Measurements from ENCODE around the gene RBMX.
A peak's percentile ranks its signal among the peaks of the same experiment; 100 is the strongest.
"Not testable (repeated sequence)": the region's sequence is repeated elsewhere in the genome, so short reads cannot be mapped to it uniquely, and the experiment has no call there.

Gene RBMX

DNA sequence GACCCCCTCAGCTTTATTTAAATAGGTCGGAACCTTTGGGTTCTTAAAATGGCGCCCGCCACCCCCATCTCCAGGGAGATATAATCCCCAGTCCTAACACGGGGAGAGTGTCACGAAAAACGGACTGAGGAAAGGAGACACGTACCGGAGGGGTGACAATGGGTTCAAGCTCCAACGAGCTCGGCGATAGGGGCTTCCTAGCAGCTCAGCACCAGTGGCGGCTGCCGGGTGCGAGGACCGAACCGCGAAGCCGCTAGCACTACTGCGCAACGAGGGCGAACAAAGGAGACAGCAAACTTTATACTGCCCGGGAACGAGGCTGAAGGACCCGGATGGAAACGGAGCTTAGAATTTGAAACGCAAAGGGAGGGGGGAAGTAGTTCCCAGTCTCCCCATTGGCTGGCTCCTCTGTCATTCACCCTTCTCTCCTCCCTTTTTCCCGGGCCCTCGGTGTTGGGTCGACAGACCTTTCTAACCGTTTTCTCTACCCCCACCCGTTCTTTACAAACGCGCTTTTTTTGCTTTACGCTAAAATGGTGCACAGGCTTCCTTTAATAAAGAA is at the start of gene RBMX:
Gene RBMX, minus strand, starts transcription at position 274 of the 562 bp plus-strand sequence. CDS start 1,298 bp downstream, outside the sequence.
- peak within 1 kb of the TSS; percentile 99 for H3K27ac Mint-ChIP-seq
- peaks cover 7% of the 10 kb centered on the region for H3K36me3 Mint-ChIP-seq
- H3K27me3 Mint-ChIP-seq = no peaks in the 10 kb centered on the region
- H3K4me3 Mint-ChIP-seq = peak within 1 kb of the TSS; percentile 90
- no peaks in the 10 kb centered on the region for H3K4me1 Mint-ChIP-seq
- ATAC-seq (ENCODE audit: low read depth) (peak; percentile 89), DNase-seq (ENCODE audit: low spot score in 2 of 2) (peak; percentile 81 to 89)
- no peaks in the 10 kb centered on the region for H3K9me3 Mint-ChIP-seq

DNA sequence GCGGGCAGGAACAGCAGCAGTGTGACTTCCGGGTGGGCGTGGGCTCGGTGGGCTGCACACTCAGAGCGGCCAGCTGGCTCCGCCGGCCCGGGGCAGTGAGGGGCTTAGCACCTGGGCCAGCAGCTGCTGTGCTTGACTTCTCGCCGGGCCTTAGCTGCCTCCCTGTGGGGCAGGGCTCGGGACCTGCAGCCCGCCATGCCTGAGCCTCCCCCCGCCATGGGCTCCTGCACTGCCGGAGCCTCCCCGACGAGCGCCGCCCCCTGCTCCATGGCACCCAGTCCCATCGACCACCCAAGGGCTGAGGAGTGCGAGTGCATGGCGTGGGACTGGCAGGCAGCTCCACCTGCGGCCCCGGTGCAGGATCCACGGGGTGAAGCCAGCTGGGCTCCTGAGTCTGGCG is 40.9 kb upstream of the RBMX start:
- not testable (repeated sequence) for H3K36me3 Mint-ChIP-seq; H3K27me3 Mint-ChIP-seq; ATAC-seq (ENCODE audit: low read depth); DNase-seq (ENCODE audit: low spot score in 2 of 2); H3K9me3 Mint-ChIP-seq; H3K27ac Mint-ChIP-seq; H3K4me1 Mint-ChIP-seq; H3K4me3 Mint-ChIP-seq

DNA sequence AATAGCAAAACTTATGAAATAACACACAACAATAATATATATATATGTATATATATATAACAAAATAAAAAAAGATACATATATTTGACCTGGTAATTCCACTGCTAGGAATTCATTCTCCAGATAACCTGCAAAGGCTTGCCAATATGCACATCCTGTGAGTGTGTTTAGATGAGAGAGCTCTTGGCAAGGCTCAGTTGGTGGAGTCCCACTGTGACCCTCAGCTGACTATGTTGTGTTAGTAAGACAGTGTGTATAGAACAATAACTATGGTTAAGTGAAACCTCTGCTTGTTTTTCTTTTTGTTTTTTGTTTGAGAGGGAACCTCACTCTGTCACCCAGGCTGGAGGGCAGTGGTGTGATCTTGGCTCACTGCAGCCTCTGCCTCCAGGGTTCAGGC is 39.5 kb upstream of the RBMX start:
- ATAC-seq (ENCODE audit: low read depth) (no peak), DNase-seq (ENCODE audit: low spot score in 2 of 2) (no peak)
- no peak overlapping the region for H3K4me3 Mint-ChIP-seq
- H3K27ac Mint-ChIP-seq = no peak overlapping the region
- no peaks in the 10 kb centered on the region for H3K27me3 Mint-ChIP-seq
- H3K9me3 Mint-ChIP-seq = peaks cover 3% of the 10 kb centered on the region
- H3K4me1 Mint-ChIP-seq = peaks cover 4% of the 10 kb centered on the region
- peaks cover 4% of the 10 kb centered on the region for H3K36me3 Mint-ChIP-seq

DNA sequence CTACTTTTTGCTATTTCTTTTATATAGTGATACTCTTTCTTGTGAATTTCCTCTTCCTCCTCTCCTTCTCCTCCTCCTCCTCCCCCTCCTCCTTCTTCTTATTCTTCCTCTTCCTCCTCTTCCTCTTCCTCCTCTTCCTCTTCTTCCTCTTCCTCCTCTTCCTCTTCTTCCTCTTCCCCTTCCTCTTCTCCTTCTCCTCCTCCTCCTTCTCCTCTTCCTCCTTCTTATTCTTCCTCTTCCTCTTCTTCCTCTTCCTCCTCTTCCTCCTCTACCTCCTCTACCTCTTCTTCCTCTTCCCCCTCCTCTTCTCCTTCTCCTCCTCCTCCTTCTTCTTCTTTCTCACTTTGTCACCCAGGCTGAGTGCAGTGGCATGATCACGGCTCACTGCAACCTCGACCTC is 36.3 kb upstream of the RBMX start:
- DNase-seq (ENCODE audit: low spot score in 2 of 2) (no peak), ATAC-seq (ENCODE audit: low read depth) (no peak)
- Mint-ChIP-seq H3K36me3 (peaks cover 4% of the 10 kb centered on the region), H3K27me3 (no peaks in the 10 kb centered on the region), H3K4me1 (peaks cover 4% of the 10 kb centered on the region), H3K4me3 (no peak overlapping the region), H3K9me3 (peaks cover 3% of the 10 kb centered on the region), H3K27ac (no peak overlapping the region)

DNA sequence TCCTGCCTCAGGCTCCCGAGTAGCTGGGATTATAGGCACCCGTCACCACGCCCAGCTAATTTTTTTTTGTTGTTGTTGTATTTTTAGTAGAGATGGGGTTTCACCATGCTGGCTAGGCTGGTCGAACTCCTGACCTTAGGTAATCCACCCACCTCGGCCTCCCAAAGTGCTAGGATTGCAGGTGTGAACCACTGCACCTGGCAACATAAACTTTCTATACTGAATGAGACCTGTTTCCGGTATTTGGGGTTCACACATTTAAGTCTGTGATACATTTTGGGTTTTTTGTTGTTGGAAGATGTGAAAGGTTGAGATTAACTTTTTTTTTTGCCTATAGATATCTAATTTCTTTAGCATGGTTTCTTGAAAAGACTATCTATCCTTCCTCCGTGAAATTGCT is 31.1 kb upstream of the RBMX start:
- H3K36me3 Mint-ChIP-seq; DNase-seq (ENCODE audit: low spot score in 2 of 2); ATAC-seq (ENCODE audit: low read depth); H3K27me3 Mint-ChIP-seq; H3K27ac Mint-ChIP-seq; H3K9me3 Mint-ChIP-seq: not testable (repeated sequence)
- Mint-ChIP-seq H3K4me1 (peaks cover 16% of the 10 kb centered on the region), H3K4me3 (peak overlapping the region; percentile 55)

DNA sequence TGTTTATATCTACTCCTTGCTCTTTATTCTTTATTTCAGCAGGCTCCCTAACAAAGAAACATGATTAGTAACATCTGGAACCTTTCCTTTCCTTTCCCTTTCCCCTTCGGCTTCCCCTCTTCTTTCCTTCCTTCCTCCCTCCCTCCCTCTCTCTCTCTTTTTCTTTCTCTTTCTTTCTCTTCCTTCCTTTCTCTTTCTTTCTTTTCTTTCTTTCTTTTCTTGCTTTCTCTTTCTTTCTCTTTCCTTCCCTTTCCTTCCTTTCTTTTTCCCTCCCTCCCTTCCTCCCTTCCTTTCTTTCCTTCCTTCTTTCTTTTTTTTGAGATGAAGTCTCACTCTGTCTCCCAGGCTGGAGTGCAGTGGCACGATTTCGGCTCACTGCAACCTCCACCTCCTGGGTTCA is 30.7 kb upstream of the RBMX start:
- H3K9me3 Mint-ChIP-seq = no peaks in the 10 kb centered on the region
- H3K36me3 Mint-ChIP-seq = no peaks in the 10 kb centered on the region
- no peaks in the 10 kb centered on the region for H3K27me3 Mint-ChIP-seq
- H3K4me1 Mint-ChIP-seq = peaks cover 16% of the 10 kb centered on the region
- ATAC-seq (ENCODE audit: low read depth) (no peak), DNase-seq (ENCODE audit: low spot score in 2 of 2) (no peak)
- peak overlapping the region; percentile 55 for H3K4me3 Mint-ChIP-seq
- no peak overlapping the region for H3K27ac Mint-ChIP-seq

DNA sequence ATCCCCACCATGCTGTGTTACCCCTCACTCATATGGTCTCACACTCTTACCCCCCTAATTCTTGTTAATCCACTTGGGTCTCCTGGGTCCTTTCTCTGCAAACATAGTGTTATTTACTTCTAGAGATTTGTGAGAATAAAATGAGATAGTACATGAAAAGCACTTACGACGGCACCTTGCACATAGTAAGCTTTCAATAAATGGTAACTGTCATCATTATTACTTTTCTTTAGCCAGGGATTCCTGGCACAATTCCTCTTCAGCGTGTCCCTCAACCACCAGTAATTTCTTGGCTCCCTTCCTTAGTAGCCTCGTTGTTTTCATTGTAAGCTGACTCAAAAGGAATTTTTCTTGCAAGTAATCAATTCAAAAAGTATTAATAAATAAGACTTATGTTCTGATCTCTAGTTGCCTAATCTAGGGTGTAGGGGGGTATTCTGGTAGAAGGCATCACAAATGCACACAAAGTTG is 30.1 kb upstream of the RBMX start:
- ATAC-seq (ENCODE audit: low read depth) = no peak
- peaks cover 16% of the 10 kb centered on the region for H3K4me1 Mint-ChIP-seq
- no peaks in the 10 kb centered on the region for H3K9me3 Mint-ChIP-seq

DNA sequence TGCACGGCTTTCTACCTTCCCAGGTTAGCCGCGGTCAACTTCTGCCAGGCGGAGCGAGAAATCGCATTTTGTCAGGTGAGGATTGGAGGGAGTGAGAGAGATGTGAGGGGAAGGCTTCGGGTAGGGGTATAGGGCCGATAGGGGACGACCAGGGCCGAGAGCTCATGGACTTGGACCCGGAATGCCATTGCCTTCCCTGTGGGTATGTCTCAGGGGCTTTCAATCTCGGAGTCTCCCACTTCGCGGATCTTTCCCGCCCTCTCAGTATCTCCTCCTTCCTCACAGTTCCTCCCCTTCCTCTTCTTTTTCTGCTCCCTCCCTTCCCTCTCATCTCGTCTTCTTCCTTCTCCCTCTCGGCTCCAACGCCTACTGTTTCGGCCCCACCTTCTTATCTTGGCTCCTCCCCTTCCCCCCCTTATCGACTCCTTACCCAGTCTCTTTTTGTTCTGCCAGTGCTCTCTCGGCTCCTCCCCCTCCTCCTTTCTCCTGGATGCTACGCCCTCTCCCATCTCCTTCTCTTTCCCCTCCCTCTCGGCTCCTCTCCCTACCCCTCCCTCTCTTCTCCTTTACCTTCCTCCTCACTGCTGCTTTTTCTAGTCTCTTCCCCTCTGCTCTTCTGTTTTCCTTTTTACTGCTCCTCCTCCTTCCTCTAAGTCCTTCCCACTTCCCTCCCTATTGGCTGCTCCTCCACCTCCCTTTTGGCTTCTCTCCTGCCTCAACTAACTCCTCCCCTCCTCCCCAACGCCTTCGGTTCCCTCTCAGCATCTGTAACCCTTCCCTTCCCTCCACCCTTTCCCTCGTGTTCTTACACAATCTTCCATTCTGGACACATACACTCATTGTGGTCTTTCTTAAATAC is 29.4 kb upstream of the RBMX start:
- H3K36me3 Mint-ChIP-seq = no peaks in the 10 kb centered on the region
- H3K4me3 Mint-ChIP-seq = peak overlapping the region; percentile 99
- peak overlapping the region; percentile 96 for H3K27ac Mint-ChIP-seq
- no peaks in the 10 kb centered on the region for H3K9me3 Mint-ChIP-seq
- ATAC-seq (ENCODE audit: low read depth) (peak; percentile 49), DNase-seq (ENCODE audit: low spot score in 2 of 2) (peak; percentile 17 to 22)
- peaks cover 16% of the 10 kb centered on the region for H3K4me1 Mint-ChIP-seq
- H3K27me3 Mint-ChIP-seq = no peaks in the 10 kb centered on the region

More for the DNA sequence above, 30.1 kb upstream of the RBMX start:
- DNase-seq (ENCODE audit: low spot score in 2 of 2) = no peak
- Mint-ChIP-seq H3K36me3 (no peaks in the 10 kb centered on the region), H3K27ac (peak overlapping the region; percentile 96), H3K4me3 (peak overlapping the region; percentile 99), H3K27me3 (no peaks in the 10 kb centered on the region)

DNA sequence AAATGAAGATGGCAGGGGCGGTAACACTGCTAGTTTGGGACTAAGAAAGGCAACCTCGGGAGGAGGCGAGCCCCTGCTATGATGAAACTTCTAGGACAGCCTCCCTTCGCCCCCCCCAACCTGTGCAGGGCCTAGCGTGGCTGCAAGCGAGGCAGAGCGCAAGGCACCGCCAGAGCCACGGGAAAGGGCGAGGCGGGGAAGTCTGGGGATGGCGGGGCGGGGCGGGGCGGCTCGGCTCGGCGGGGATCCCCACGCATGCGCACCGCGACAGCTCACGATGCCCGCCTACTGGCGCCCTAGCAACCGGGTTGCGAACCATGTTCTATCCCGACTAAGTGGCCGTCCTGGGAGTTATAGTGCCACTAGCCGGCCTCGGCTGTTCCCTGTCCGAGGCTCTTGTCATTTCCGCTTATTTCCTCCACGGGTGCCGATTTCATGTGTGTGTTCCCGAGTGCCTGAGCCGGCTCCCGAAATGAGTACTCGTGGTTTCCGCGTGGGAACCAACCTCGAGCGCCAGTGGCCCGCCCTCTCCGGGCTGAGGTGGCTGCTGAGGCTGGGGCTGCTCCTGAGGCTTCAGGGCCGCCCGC is 28.7 kb upstream of the RBMX start:
- no peaks in the 10 kb centered on the region for H3K36me3 Mint-ChIP-seq
- DNase-seq (ENCODE audit: low spot score in 2 of 2) = peak; percentile 63 to 65
- H3K9me3 Mint-ChIP-seq = no peaks in the 10 kb centered on the region
- peak; percentile 82 for ATAC-seq (ENCODE audit: low read depth)
- H3K4me1 Mint-ChIP-seq = peaks cover 16% of the 10 kb centered on the region
- H3K4me3 Mint-ChIP-seq = peak overlapping the region; percentile 99
- peak overlapping the region; percentile 96 for H3K27ac Mint-ChIP-seq
- H3K27me3 Mint-ChIP-seq = no peaks in the 10 kb centered on the region

DNA sequence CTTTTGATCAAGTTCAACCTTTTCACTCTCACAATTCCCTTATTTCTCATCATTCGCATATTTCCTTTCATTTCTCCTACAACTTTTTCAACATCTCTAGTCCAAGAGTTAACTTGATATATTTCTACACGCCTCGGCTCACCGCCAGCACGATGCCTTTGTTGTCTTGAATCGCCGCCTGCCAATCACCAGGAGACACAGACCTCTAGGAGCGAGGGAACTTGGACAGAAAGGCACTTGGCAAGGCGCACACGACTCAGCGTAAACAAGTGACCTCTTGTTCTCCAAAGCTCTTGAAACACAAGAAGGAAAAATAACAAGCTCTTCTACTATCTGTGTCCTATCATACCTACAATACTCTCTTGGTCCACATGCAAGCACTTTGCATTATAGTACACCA is 27.1 kb upstream of the RBMX start:
- Mint-ChIP-seq H3K36me3 (no peaks in the 10 kb centered on the region), H3K4me1 (peaks cover 16% of the 10 kb centered on the region), H3K4me3 (no peak overlapping the region), H3K9me3 (no peaks in the 10 kb centered on the region), H3K27ac (no peak overlapping the region), H3K27me3 (no peaks in the 10 kb centered on the region)
- DNase-seq (ENCODE audit: low spot score in 2 of 2) (no peak), ATAC-seq (ENCODE audit: low read depth) (no peak)

DNA sequence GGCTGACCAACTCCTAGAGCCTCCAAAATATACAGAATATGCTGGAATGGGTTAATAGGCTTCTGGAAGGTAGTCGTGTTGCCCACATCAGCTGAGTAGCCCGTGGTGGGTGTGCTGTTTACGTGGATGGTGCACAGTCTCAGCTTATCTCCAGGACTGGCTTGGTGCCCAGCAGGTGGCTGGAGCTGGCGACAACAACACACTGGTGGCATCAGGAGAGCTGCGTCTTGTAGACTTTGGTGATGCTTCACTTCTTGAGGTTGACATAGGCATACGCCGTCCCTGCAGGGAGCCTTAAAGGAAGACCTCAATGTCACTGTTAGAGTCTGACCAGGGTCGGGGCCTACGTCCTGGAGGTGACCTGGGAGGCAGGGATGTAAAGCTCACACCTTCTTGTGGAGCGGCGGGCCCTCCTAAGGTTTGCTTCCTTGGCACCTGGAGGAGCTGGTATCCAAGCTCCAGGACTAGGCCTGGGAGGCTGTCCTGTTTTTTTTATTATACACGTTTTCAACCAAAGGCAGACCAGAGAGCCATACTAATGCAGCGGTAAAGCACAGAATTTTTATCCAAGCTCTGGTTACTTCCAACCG is 26.5 kb upstream of the RBMX start:
- Mint-ChIP-seq H3K4me1 (peaks cover 16% of the 10 kb centered on the region), H3K27ac (no peak overlapping the region), H3K36me3 (no peaks in the 10 kb centered on the region), H3K27me3 (no peaks in the 10 kb centered on the region), H3K4me3 (no peak overlapping the region), H3K9me3 (no peaks in the 10 kb centered on the region)
- ATAC-seq (ENCODE audit: low read depth) (no peak), DNase-seq (ENCODE audit: low spot score in 2 of 2) (no peak)

DNA sequence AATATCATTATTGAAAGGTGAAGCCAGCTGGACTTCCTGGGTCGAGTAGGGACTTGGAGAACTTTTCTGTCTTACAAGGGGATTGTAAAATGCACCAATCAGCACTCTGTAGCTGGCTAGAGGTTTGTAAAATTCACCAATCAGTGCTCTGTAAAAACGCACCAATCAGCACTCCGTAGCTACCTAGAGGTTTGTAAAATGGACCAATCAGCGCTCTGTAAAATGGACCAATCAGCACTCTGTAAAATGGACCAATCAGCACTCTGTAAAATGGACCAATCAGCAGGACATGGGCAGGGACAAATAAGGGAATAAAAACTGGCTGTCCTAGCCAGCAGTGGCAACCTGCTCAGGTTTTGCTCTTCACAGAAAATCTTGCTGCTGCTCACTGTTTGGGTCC is 23.5 kb upstream of the RBMX start:
- H3K4me1 Mint-ChIP-seq; H3K27ac Mint-ChIP-seq; H3K27me3 Mint-ChIP-seq; H3K4me3 Mint-ChIP-seq; DNase-seq (ENCODE audit: low spot score in 2 of 2); ATAC-seq (ENCODE audit: low read depth); H3K9me3 Mint-ChIP-seq; H3K36me3 Mint-ChIP-seq: not testable (repeated sequence)

DNA sequence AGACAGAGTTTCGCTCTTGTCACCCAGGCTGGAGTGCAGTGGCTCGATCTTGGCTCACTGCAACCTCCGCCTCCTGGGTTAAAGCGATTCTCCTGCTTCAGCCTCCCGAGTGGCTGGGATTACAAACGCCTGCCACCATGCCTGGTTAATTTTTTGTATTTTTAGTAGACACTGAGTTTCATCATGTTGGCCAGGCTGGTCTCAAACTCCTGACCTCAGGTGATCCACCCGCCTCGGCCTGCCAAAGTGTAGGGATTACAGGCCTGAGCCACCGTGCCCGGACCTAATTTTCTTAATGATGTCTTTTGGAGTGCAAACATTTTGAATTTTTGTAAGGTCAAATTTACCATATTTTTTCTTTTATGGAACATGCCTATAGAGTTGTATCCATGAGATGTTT is 19.5 kb upstream of the RBMX start:
- not testable (repeated sequence) for H3K9me3 Mint-ChIP-seq, H3K27me3 Mint-ChIP-seq, H3K4me3 Mint-ChIP-seq

DNA sequence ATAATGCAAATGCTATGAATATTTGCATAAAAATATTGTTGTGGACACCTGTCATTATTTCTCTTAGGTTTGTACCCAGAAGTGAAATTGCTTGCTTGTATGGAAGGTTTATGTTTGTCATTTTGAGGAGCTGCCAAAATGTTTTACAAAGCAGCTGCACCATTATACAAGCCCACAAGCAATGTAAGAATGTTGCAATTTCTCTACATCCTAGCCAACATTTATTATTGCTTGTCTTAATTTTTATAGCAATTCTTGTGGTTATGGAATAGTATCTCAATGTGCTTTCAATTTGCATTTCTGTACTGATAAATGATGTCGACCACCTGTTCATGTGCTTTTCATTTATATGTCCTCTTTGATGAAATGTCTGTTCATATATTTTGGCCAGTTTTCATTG is 18.7 kb upstream of the RBMX start:
- H3K9me3 Mint-ChIP-seq = no peaks in the 10 kb centered on the region
- ATAC-seq (ENCODE audit: low read depth) = no peak
- H3K27me3 Mint-ChIP-seq = no peaks in the 10 kb centered on the region
- H3K4me3 Mint-ChIP-seq = no peak overlapping the region
- no peak for DNase-seq (ENCODE audit: low spot score in 2 of 2)
- H3K36me3 Mint-ChIP-seq = no peaks in the 10 kb centered on the region
- no peak overlapping the region for H3K27ac Mint-ChIP-seq
- no peaks in the 10 kb centered on the region for H3K4me1 Mint-ChIP-seq

More for the DNA sequence above, 19.5 kb upstream of the RBMX start:
- H3K27ac Mint-ChIP-seq; DNase-seq (ENCODE audit: low spot score in 2 of 2); H3K36me3 Mint-ChIP-seq; ATAC-seq (ENCODE audit: low read depth); H3K4me1 Mint-ChIP-seq: not testable (repeated sequence)

Data from memory B cell (primary cell).